Vagina (tissue), 2 donors: Measurements from ENCODE around the gene PCNX1. TPM values are rescaled to one million over a fixed set of nuclear protein-coding genes. Genes with fewer than 3 reads are reported as not detected.
"Not testable (repeated sequence)": the region's sequence is repeated elsewhere in the genome, so short reads cannot be mapped to it uniquely, and the experiment has no call there.

Experiments used
- DNase-seq, 2 donors: peaks; one replicate each; pipeline ENCODE4 v3.0.0-alpha.2; 2017; ENCODE audit errors: extremely low spot score in 2 of 2
- H3K27ac ChIP-seq: fragments of 200-600 bp; sonication (generic); one replicate; pipeline ENCODE4 v1.5.1; 2019
- H3K27me3 ChIP-seq: fragments of 200-600 bp; sonication (generic); one replicate; pipeline ENCODE4 v1.5.1; 2019
- H3K36me3 ChIP-seq, 2 donors: fragments of 200-600 bp; sonication (generic); one replicate each; pipeline ENCODE4 v1.5.1; 2017 to 2019
- H3K4me1 ChIP-seq: fragments of 200-600 bp; sonication (generic); one replicate; pipeline ENCODE4 v1.5.1; 2019
- H3K4me3 ChIP-seq, 2 donors: fragments of 200-600 bp; sonication (generic); 1 replicate in 1 of 2; 2 replicates in 1 of 2; pipeline ENCODE4 v1.5.1; 2016 to 2019
- H3K9me3 ChIP-seq: fragments of 200-600 bp; sonication (generic); one replicate; pipeline ENCODE4 v1.5.1; 2019
- POLR2A ChIP-seq, 2 donors: fragments of 450-650 bp; IDR thresholded peaks; one replicate each; pipeline ENCODE4 v1.6.1; 2017; ENCODE audit warnings: antibody characterized with exemption in 2 of 2, mild to moderate bottlenecking in 2 of 2, moderate library complexity in 2 of 2
- POLR2AphosphoS5 ChIP-seq, 2 donors: sonication (generic); formaldehyde crosslinking; IDR thresholded peaks; one replicate each; pipeline ENCODE4 v1.9.0; 2017; ENCODE audit warnings: antibody characterized with exemption in 2 of 2, mild to moderate bottlenecking in 2 of 2, low read depth in 1 of 2; ENCODE audit not compliant: insufficient read depth in 1 of 2
- intact Hi-C: fragments of 100-400 bp; cut with DNase I; formaldehyde crosslinking; loops from one replicate; pipeline ENCODE4 v1.15.1; 2023
- total RNA-seq: library from RNA; depleted of rRNA; stranded (reverse); fragments of >200 nt; gene quantifications from one replicate; pipeline ENCODE4 v1.2.3, GENCODE V29; 2016
- TF ChIP-seq, protein P1 (sequence below), 3 experiments: fragments of 450-650 bp in 2 of 3; fragments of 200-600 bp in 1 of 3; sonication (generic) in 1 of 3; IDR thresholded peaks; one replicate each; pipeline ENCODE4 v1.5.1; 2017 to 2019; ENCODE audit warnings: antibody characterized with exemption in 3 of 3, mild to moderate bottlenecking in 2 of 3, moderate library complexity in 2 of 3

PCNX1 gene
- total RNA-seq, 1 donor from 2014 or later = 59.7 TPM

DNA sequence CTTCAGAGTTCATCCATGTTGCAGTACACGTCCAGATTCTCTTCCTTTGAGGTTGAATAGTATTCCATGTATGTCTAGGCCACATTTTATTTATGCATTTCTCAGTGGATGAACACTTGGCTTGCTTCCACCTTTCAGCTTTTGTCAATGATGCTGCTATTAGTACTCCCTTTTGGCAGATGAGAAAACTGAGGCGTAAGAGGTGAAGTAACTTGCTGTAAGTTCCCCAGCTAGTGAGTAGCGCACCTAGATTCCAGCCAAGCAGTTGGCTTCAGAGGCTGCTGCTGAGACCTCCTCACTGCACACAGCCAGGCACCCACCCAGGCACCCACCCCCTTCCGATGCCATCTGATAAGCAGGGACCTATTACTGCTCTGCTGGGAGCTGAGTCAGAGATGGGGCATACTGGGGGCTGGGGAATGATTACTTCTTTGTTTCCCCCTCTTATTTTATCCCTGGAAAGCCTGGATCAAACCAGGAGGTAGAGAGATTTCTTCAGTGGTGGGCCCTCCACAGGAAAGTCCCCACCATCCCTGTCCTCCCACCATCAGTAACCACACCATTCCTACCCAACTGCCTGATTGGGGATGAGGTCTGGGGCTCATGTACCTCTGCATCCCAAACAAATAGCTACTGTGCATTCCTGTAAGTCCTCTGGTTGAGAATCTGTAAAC, 234.6 kb downstream of the PCNX1 start:
- TF ChIP-seq POLR2AphosphoS5 (IDR thresholded peaks at IDR 0.05; ENCODE audit: insufficient read depth in 1 of 2, low read depth in 1 of 2) = no peak
- no peak for TF ChIP-seq POLR2A (IDR thresholded peaks at IDR 0.05)
- TF ChIP-seq, protein P1, sequence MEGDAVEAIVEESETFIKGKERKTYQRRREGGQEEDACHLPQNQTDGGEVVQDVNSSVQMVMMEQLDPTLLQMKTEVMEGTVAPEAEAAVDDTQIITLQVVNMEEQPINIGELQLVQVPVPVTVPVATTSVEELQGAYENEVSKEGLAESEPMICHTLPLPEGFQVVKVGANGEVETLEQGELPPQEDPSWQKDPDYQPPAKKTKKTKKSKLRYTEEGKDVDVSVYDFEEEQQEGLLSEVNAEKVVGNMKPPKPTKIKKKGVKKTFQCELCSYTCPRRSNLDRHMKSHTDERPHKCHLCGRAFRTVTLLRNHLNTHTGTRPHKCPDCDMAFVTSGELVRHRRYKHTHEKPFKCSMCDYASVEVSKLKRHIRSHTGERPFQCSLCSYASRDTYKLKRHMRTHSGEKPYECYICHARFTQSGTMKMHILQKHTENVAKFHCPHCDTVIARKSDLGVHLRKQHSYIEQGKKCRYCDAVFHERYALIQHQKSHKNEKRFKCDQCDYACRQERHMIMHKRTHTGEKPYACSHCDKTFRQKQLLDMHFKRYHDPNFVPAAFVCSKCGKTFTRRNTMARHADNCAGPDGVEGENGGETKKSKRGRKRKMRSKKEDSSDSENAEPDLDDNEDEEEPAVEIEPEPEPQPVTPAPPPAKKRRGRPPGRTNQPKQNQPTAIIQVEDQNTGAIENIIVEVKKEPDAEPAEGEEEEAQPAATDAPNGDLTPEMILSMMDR (IDR thresholded peaks at IDR 0.05) = no peak
- Histone ChIP-seq H3K9me3 (no peaks in the 10 kb centered on the region), H3K4me1 (no peaks in the 10 kb centered on the region), H3K27me3 (no peaks in the 10 kb centered on the region), H3K4me3 (no peak overlapping the region), H3K36me3 (no peaks in the 10 kb centered on the region), H3K27ac (no peak overlapping the region)
- intact Hi-C loops = no loop called here
- no peak for DNase-seq

DNA sequence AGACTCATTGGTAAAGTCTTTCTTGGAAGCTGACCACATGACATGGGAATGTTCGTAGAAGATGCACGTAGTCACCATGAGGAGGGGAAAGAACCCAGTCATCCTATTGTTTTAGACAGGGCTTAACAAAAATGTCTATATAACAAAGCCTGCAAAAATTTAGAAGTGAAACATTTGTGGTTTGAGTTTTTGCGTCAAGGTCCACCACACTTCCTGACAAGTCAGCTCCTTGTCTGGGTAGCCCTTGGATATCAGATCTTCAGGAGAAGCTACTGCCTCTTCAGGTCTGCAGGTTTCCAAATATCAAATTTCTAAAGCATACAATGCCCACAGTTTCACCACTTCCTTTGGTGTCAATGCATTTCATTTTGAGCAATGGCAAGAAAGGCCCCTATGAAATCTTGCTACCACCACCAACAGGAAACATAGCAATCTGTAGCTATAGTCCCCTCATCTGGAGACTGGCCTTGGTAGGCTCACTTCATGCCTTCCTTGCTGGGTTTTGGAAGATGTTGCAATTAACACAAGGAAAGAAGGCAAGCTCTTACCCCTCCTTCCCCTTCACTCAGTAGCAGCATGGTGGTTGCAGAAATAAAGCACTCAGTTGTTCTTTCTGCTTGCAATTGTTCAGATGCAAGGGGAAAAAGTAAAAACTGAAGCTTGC, 235.2 kb downstream of the PCNX1 start:
- H3K4me1 ChIP-seq = no peaks in the 10 kb centered on the region
- intact Hi-C loops = no loop called here
- TF ChIP-seq, protein P1 (IDR thresholded peaks at IDR 0.05) = no peak
- TF ChIP-seq POLR2A (IDR thresholded peaks at IDR 0.05) (no peak), POLR2AphosphoS5 (IDR thresholded peaks at IDR 0.05; ENCODE audit: insufficient read depth in 1 of 2, low read depth in 1 of 2) (no peak)
- no peaks in the 10 kb centered on the region for H3K9me3 ChIP-seq
- no peak overlapping the region for H3K27ac ChIP-seq
- H3K27me3 ChIP-seq = no peaks in the 10 kb centered on the region
- DNase-seq = no peak
- H3K4me3 ChIP-seq = no peak overlapping the region
- H3K36me3 ChIP-seq = no peaks in the 10 kb centered on the region

DNA sequence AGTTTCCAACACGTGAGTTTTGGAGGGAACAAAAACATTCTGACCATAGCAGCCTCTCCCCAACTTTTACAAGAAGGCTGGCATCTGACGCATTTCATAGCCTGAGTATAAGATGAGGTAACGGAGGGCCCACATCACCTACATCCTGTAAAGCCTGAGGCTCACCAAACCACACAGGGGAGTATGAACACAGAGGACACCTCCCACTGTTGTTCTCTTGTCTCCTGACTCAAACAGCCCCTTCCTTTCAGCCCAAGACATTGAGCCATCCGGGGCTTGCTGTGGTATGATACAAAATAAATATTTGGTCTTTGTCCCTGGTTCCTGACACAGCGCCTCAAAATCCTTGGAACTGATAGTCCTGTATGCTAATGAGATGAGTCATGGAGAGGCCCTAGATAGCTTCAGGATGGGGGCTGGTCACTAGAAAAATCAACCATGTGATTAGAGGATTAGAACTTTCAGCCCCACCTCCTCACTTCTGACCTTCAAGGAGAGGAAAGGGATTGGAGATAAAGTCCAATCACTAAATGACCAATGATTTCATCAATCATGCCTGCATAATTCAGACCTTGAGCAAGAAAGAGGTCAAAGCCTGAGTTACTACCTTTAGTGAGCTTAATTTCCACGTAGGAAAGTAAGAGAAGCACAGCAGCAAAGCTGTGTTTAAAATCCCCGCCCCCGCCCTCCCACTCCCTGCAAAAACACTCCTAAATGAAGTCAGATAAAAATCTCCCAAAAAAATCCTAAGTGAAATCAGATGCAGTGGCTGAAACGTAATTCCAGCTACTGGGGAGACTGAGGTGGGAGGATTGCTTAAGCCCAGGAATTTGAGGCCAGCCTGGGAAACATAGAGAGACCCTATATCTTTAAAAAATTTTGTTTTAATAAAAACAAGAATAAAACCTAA, 236.4 kb downstream of the PCNX1 start:
- intact Hi-C loops = no loop called here
- no peak for TF ChIP-seq POLR2A (IDR thresholded peaks at IDR 0.05)
- TF ChIP-seq, protein P1 (IDR thresholded peaks at IDR 0.05) = no peak
- TF ChIP-seq POLR2AphosphoS5 (IDR thresholded peaks at IDR 0.05; ENCODE audit: insufficient read depth in 1 of 2, low read depth in 1 of 2) = no peak
- DNase-seq = no peak
- Histone ChIP-seq H3K36me3 (no peaks in the 10 kb centered on the region), H3K4me1 (no peaks in the 10 kb centered on the region), H3K27me3 (no peaks in the 10 kb centered on the region), H3K4me3 (no peak overlapping the region), H3K9me3 (no peaks in the 10 kb centered on the region), H3K27ac (no peak overlapping the region)

DNA sequence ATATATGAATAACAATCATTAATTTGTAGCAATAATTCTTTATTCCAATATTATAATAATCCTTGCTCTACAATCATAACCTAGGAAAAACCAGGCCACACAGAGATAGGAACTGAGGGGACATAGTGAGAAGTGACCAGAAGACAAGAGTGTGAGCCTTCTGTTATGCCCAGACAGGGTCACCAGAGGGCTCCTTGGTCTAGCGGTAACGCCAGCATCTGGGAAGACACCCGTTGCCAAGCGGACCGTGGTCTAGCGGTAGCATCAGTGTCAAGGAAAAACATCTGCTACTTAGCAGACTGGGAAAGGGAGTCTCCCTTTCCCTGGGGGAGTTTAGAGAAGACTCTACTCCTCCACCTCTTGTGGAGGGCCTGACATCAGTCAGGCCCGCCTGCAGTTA, 240.1 kb downstream of the PCNX1 start:
- H3K36me3 ChIP-seq, H3K27me3 ChIP-seq, H3K4me3 ChIP-seq, H3K27ac ChIP-seq, H3K4me1 ChIP-seq, intact Hi-C loops, H3K9me3 ChIP-seq, DNase-seq: not testable (repeated sequence)

DNA sequence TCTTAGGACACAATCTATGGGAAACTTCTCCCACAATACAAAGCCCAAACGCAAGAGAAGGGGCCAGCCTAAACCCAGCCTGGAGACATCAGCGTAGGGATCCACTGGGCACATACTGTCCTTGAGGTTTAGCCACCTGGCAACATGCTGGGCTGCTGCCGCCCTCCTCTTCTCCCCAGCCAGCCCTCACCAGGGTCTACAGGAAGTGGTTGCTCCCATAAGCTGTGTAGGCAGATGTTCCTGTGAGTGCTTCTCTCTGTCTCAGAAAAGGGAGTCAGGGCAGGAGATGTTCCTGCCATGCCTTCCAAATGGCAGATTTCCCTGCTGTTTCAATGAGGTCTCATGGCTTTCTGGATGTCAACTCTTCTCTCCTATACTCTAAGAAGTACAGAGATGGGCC, 241.4 kb downstream of the PCNX1 start:
- Histone ChIP-seq H3K27ac (no peak overlapping the region), H3K9me3 (peaks cover 6% of the 10 kb centered on the region), H3K4me3 (no peak overlapping the region), H3K4me1 (no peaks in the 10 kb centered on the region), H3K36me3 (no peaks in the 10 kb centered on the region), H3K27me3 (no peaks in the 10 kb centered on the region)
- TF ChIP-seq POLR2A (IDR thresholded peaks at IDR 0.05) = no peak
- intact Hi-C loops = no loop called here
- no peak for DNase-seq
